Keratinocyte (primary cell): ENCODE data around the gene SSUH2.

Experiments
- CTCF ChIP-seq, 3 experiments: IDR thresholded peaks in 1 of 3; conservative IDR thresholded peaks in 1 of 3; optimal IDR thresholded peaks in 1 of 3; 2 replicates in 2 of 3; 3 replicates in 1 of 3; pipeline versions ENCODE3 to v1.5.1; 2011; ENCODE audit warnings: low read length in 3 of 3, mild to moderate bottlenecking in 3 of 3, moderate library complexity in 2 of 3, control low read depth in 1 of 3, inconsistent platforms in 1 of 3; ENCODE audit not compliant: insufficient read depth in 2 of 3; ENCODE audit errors: extremely low read depth in 1 of 3
- EZH2 ChIP-seq: IDR thresholded peaks from one replicate; pipeline ENCODE4 v1.6.1; 2012; ENCODE audit warnings: inconsistent platforms, mild to moderate bottlenecking, low read length, moderate library complexity

- TF ChIP-seq CTCF (optimal IDR thresholded peaks at IDR 0.05 in 1 of 3, IDR thresholded peaks at IDR 0.05 in 1 of 3, conservative IDR thresholded peaks at IDR 0.05 in 1 of 3; ENCODE audit: extremely low read depth in 1 of 3, insufficient read depth in 2 of 3, low read length in 3 of 3) (no peak), EZH2 (no peak)
Measured at GRCh38 chr3:8660175-8661118, 15.8 kb upstream of the SSUH2 start.
